ENCODE measurements around the gene TPO.

GRCh38 chr2:1591461-1591770 lies 178.2 kb downstream of the TPO start:
- TF ChIP-seq CTCF (IDR thresholded peaks at IDR 0.05), result no peak
- no peak for TF ChIP-seq POLR2A (IDR thresholded peaks at IDR 0.05)

Measured in thyroid gland (tissue), 4 donors.